H1 (cell line): ENCODE data around the gene POLG. TPM values are rescaled to one million over a fixed set of nuclear protein-coding genes. Genes with fewer than 3 reads are reported as not detected.

Experiments
- ASH2L ChIP-seq: fragments of 200-600, 300-600 bp; sonication (generic); IDR thresholded peaks from one replicate; pipeline ENCODE4 v1.7.1; 2017; ENCODE audit warnings: low read length
- CBX5 ChIP-seq: fragments of 300-800, 300-1000 bp; sonication (generic); IDR thresholded peaks from 2 replicates; pipeline ENCODE4 v1.7.1; 2016; ENCODE audit warnings: antibody characterized with exemption, low read length, low read depth
- CREB1 ChIP-seq: IDR thresholded peaks from 2 replicates; pipeline ENCODE4 v1.6.1; 2012; ENCODE audit warnings: inconsistent platforms
- HDAC6 ChIP-seq: IDR thresholded peaks from one replicate; pipeline ENCODE4 v1.7.1; 2012; ENCODE audit warnings: low read depth, mild to moderate bottlenecking, inconsistent platforms, low read length, moderate library complexity
- NANOG ChIP-seq: IDR thresholded peaks from 2 replicates; pipeline ENCODE4 v1.6.1; 2011; ENCODE audit warnings: low read length, low read depth, mild to moderate bottlenecking, inconsistent platforms; ENCODE audit not compliant: insufficient read depth, poor library complexity, severe bottlenecking
- SIX5 ChIP-seq: IDR thresholded peaks from 2 replicates; pipeline ENCODE4 v1.6.1; 2011; ENCODE audit warnings: mild to moderate bottlenecking, low read depth, low read length
- polyA plus RNA-seq, 7 experiments: library from polyadenylated mRNA; depleted of rRNA in 3 of 7; stranded (reverse) in 5 of 7; unstranded in 2 of 7; fragments of >200 nt in 5 of 7; fragments of 200-250 nt in 2 of 7; gene quantifications; 1 replicate in 5 of 7; 2 replicates in 1 of 7; 4 replicates in 1 of 7; pipeline versions ENCODE4 v1.2.1 to v1.2.3, GENCODE V29; 2011 to 2013; ENCODE audit warnings: missing spikeins in 2 of 7, mixed read lengths in 2 of 7
- total RNA-seq: library from RNA; stranded (reverse); fragmentation: NEBNext Ultra II Directional; extraction: Animal tissue kit (Norgen Biotek cat#: 25700); gene quantifications from 2 replicates; pipeline ENCODE4 v1.2.1, GENCODE V29; 2021
- TF ChIP-seq, protein P1 (sequence below): fragments of 300-600 bp; sonication (generic); IDR thresholded peaks from 2 replicates; pipeline ENCODE4 v1.7.1; 2012; ENCODE audit warnings: low read length, moderate library complexity, mild to moderate bottlenecking, inconsistent platforms; ENCODE audit not compliant: insufficient replicate concordance
- TF ChIP-seq, protein P2 (sequence below): IDR thresholded peaks from 2 replicates; pipeline ENCODE4 v1.6.1; 2012; ENCODE audit warnings: low read length, inconsistent platforms

POLG gene
- total and polyA plus RNA-seq, 2 of the 8 experiments (the other 6 are each of a cell fraction or from before 2014, with no cell fraction given) = 14.8 to 52.3 TPM

DNA sequence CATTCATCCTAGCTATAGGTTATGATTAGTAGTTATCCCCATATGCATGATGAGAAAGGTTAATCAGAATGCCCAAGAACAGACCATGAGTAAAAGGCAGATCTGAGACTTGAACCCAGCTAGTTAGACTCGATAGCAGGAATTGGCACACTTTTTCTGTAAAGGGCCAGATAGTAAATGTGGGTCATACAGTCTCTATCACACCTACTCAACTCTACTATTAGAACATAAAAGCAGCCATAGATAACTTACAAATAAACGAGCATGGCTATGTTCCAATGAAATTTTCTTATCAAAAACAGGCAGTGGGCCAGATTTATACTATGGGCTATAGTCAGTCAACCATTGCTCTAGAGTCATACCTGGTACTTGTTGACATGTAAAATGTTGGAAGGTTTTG, 24.6 kb downstream of the POLG start (continued):
- TF ChIP-seq, protein P1, sequence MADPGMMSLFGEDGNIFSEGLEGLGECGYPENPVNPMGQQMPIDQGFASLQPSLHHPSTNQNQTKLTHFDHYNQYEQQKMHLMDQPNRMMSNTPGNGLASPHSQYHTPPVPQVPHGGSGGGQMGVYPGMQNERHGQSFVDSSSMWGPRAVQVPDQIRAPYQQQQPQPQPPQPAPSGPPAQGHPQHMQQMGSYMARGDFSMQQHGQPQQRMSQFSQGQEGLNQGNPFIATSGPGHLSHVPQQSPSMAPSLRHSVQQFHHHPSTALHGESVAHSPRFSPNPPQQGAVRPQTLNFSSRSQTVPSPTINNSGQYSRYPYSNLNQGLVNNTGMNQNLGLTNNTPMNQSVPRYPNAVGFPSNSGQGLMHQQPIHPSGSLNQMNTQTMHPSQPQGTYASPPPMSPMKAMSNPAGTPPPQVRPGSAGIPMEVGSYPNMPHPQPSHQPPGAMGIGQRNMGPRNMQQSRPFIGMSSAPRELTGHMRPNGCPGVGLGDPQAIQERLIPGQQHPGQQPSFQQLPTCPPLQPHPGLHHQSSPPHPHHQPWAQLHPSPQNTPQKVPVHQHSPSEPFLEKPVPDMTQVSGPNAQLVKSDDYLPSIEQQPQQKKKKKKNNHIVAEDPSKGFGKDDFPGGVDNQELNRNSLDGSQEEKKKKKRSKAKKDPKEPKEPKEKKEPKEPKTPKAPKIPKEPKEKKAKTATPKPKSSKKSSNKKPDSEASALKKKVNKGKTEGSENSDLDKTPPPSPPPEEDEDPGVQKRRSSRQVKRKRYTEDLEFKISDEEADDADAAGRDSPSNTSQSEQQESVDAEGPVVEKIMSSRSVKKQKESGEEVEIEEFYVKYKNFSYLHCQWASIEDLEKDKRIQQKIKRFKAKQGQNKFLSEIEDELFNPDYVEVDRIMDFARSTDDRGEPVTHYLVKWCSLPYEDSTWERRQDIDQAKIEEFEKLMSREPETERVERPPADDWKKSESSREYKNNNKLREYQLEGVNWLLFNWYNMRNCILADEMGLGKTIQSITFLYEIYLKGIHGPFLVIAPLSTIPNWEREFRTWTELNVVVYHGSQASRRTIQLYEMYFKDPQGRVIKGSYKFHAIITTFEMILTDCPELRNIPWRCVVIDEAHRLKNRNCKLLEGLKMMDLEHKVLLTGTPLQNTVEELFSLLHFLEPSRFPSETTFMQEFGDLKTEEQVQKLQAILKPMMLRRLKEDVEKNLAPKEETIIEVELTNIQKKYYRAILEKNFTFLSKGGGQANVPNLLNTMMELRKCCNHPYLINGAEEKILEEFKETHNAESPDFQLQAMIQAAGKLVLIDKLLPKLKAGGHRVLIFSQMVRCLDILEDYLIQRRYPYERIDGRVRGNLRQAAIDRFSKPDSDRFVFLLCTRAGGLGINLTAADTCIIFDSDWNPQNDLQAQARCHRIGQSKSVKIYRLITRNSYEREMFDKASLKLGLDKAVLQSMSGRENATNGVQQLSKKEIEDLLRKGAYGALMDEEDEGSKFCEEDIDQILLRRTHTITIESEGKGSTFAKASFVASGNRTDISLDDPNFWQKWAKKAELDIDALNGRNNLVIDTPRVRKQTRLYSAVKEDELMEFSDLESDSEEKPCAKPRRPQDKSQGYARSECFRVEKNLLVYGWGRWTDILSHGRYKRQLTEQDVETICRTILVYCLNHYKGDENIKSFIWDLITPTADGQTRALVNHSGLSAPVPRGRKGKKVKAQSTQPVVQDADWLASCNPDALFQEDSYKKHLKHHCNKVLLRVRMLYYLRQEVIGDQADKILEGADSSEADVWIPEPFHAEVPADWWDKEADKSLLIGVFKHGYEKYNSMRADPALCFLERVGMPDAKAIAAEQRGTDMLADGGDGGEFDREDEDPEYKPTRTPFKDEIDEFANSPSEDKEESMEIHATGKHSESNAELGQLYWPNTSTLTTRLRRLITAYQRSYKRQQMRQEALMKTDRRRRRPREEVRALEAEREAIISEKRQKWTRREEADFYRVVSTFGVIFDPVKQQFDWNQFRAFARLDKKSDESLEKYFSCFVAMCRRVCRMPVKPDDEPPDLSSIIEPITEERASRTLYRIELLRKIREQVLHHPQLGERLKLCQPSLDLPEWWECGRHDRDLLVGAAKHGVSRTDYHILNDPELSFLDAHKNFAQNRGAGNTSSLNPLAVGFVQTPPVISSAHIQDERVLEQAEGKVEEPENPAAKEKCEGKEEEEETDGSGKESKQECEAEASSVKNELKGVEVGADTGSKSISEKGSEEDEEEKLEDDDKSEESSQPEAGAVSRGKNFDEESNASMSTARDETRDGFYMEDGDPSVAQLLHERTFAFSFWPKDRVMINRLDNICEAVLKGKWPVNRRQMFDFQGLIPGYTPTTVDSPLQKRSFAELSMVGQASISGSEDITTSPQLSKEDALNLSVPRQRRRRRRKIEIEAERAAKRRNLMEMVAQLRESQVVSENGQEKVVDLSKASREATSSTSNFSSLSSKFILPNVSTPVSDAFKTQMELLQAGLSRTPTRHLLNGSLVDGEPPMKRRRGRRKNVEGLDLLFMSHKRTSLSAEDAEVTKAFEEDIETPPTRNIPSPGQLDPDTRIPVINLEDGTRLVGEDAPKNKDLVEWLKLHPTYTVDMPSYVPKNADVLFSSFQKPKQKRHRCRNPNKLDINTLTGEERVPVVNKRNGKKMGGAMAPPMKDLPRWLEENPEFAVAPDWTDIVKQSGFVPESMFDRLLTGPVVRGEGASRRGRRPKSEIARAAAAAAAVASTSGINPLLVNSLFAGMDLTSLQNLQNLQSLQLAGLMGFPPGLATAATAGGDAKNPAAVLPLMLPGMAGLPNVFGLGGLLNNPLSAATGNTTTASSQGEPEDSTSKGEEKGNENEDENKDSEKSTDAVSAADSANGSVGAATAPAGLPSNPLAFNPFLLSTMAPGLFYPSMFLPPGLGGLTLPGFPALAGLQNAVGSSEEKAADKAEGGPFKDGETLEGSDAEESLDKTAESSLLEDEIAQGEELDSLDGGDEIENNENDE = no peak
- TF ChIP-seq ASH2L (no peak), NANOG (no peak), CBX5 (no peak), CREB1 (no peak), HDAC6 (no peak), SIX5 (no peak)
- TF ChIP-seq, protein P2, sequence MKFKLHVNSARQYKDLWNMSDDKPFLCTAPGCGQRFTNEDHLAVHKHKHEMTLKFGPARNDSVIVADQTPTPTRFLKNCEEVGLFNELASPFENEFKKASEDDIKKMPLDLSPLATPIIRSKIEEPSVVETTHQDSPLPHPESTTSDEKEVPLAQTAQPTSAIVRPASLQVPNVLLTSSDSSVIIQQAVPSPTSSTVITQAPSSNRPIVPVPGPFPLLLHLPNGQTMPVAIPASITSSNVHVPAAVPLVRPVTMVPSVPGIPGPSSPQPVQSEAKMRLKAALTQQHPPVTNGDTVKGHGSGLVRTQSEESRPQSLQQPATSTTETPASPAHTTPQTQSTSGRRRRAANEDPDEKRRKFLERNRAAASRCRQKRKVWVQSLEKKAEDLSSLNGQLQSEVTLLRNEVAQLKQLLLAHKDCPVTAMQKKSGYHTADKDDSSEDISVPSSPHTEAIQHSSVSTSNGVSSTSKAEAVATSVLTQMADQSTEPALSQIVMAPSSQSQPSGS = no peak
